Tibial nerve (tissue), 4 donors: ENCODE measurements around the gene PTPRF. TPM values are rescaled to one million over a fixed set of nuclear protein-coding genes. Genes with fewer than 3 reads are reported as not detected.

Experiments
- DNase-seq, 2 donors: peaks; one replicate each; pipeline ENCODE4 v3.0.0-alpha.2; 2019; ENCODE audit warnings: low spot score in 2 of 2
- H3K27ac ChIP-seq, 4 donors: fragments of 200-600 bp; sonication (generic) in 3 of 4; one replicate each; pipeline ENCODE4 v1.5.1; 2017 to 2019; ENCODE audit warnings: mild to moderate bottlenecking in 1 of 4
- H3K27me3 ChIP-seq, 2 donors: fragments of 200-600 bp; sonication (generic) in 1 of 2; one replicate each; pipeline versions ENCODE4 v1.5.1 to v1.6.0; 2017 to 2019
- H3K36me3 ChIP-seq, 3 donors: fragments of 200-600 bp; sonication (generic); one replicate each; pipeline ENCODE4 v1.5.1; 2018 to 2019
- H3K4me1 ChIP-seq, 4 donors: fragments of 200-600 bp; sonication (generic) in 3 of 4; one replicate each; pipeline ENCODE4 v1.5.1; 2017 to 2019
- H3K4me3 ChIP-seq, 4 donors: fragments of 200-600 bp; sonication (generic) in 3 of 4; one replicate each; pipeline ENCODE4 v1.5.1; 2017 to 2019; ENCODE audit warnings: mild to moderate bottlenecking in 1 of 4, moderate library complexity in 1 of 4
- H3K9me3 ChIP-seq, 4 donors: fragments of 200-600 bp; sonication (generic) in 3 of 4; one replicate each; pipeline ENCODE4 v1.5.1; 2017 to 2019
- CTCF ChIP-seq, 5 experiments: fragments of 200-600 bp in 3 of 5; fragments of 450-650 bp in 2 of 5; sonication (generic) in 3 of 5; IDR thresholded peaks; one replicate each; pipeline ENCODE4 v1.5.1; 2016 to 2019; ENCODE audit warnings: antibody characterized with exemption in 5 of 5, mild to moderate bottlenecking in 3 of 5, moderate library complexity in 2 of 5
- EP300 ChIP-seq, 2 donors: sonication (generic); formaldehyde crosslinking; IDR thresholded peaks; one replicate each; pipeline ENCODE4 v1.6.1; 2017; ENCODE audit warnings: antibody characterized with exemption in 2 of 2, mild to moderate bottlenecking in 1 of 2
- POLR2A ChIP-seq, 2 donors: fragments of 450-650 bp; IDR thresholded peaks; one replicate each; pipeline ENCODE4 v1.6.1; 2017; ENCODE audit warnings: antibody characterized with exemption in 2 of 2, mild to moderate bottlenecking in 2 of 2, moderate library complexity in 2 of 2
- WGBS, 2 donors: methylation state at CpG; one replicate each; pipeline ENCODE4 v1.1.5; 2018; 5-methylcytosine and 5-hydroxymethylcytosine counted together
- total RNA-seq, 4 donors: library from RNA; depleted of rRNA; stranded (reverse); fragments of >200 nt; gene quantifications; one replicate each; pipeline ENCODE4 v1.1.0, GENCODE V29; 2016

The PTPRF gene
- total RNA-seq, 4 donors from 2014 or later: 72.0 to 112 (median 92.5) TPM

- DNase-seq: no peak
- no peaks in the 10 kb centered on the region for H3K4me1 ChIP-seq
- 87 to 95% methylated on average over 8 of the region's 8 CpGs for WGBS, 2 donors
- no peaks in the 10 kb centered on the region for H3K27me3 ChIP-seq
- no peaks in the 10 kb centered on the region for H3K36me3 ChIP-seq
- no peak for TF ChIP-seq EP300 (IDR thresholded peaks at IDR 0.05)
- no peak for TF ChIP-seq CTCF (IDR thresholded peaks at IDR 0.05)
- TF ChIP-seq POLR2A (IDR thresholded peaks at IDR 0.05): no peak
- H3K27ac ChIP-seq: no peak overlapping the region
- no peaks in the 10 kb centered on the region for H3K9me3 ChIP-seq
- H3K4me3 ChIP-seq: no peak overlapping the region
Observed at GRCh38 chr1:43503534-43503933, 27.1 kb upstream of the PTPRF start.

- Histone ChIP-seq H3K27me3 (no peaks in the 10 kb centered on the region), H3K9me3 (no peaks in the 10 kb centered on the region), H3K4me3 (no peak overlapping the region), H3K4me1 (no peaks in the 10 kb centered on the region), H3K36me3 (no peaks in the 10 kb centered on the region), H3K27ac (no peak overlapping the region)
- TF ChIP-seq POLR2A (IDR thresholded peaks at IDR 0.05): no peak
- no peak for TF ChIP-seq CTCF (IDR thresholded peaks at IDR 0.05)
- no peak for TF ChIP-seq EP300 (IDR thresholded peaks at IDR 0.05)
- DNase-seq: no peak
- 84 to 88% methylated on average over 10 of the region's 10 CpGs for WGBS, 2 donors
Observed at GRCh38 chr1:43505077-43505780, 25.5 kb upstream of the PTPRF start.

- no peaks in the 10 kb centered on the region for H3K36me3 ChIP-seq
- 76 to 90% methylated on average over 6 of the region's 6 CpGs for WGBS, 2 donors
Observed at GRCh38 chr1:43506233-43506632, 24.4 kb upstream of the PTPRF start.

GRCh38 chr1:43507296-43508295 is 23.1 kb upstream of the PTPRF start:
- DNase-seq: no peak
- Histone ChIP-seq H3K4me1 (no peaks in the 10 kb centered on the region), H3K36me3 (no peaks in the 10 kb centered on the region), H3K4me3 (no peak overlapping the region), H3K27ac (no peak overlapping the region), H3K27me3 (no peaks in the 10 kb centered on the region), H3K9me3 (no peaks in the 10 kb centered on the region)
- 65 to 72% methylated on average over 5 of the region's 5 CpGs for WGBS, 2 donors
- TF ChIP-seq POLR2A (IDR thresholded peaks at IDR 0.05) (no peak), CTCF (IDR thresholded peaks at IDR 0.05) (no peak), EP300 (IDR thresholded peaks at IDR 0.05) (no peak)

More at GRCh38 chr1:43506233-43506632, 24.4 kb upstream of the PTPRF start:
- Histone ChIP-seq H3K27ac (no peak overlapping the region), H3K4me1 (no peaks in the 10 kb centered on the region), H3K9me3 (no peaks in the 10 kb centered on the region), H3K4me3 (no peak overlapping the region), H3K27me3 (no peaks in the 10 kb centered on the region)
- DNase-seq: no peak
- TF ChIP-seq POLR2A (IDR thresholded peaks at IDR 0.05) (no peak), CTCF (IDR thresholded peaks at IDR 0.05) (no peak), EP300 (IDR thresholded peaks at IDR 0.05) (no peak)
